BLaER1 (cell line): ENCODE data around the gene PLCG2.
"Not testable (repeated sequence)": the region's sequence is repeated elsewhere in the genome, so short reads cannot be mapped to it uniquely, and the experiment has no call there.

Experiments used
- H3K27ac ChIP-seq: shearing (Covaris generic); formaldehyde crosslinking; 2 replicates; pipeline ENCODE4 v1.8.1; 2022
- H3K27me3 ChIP-seq: shearing (Covaris generic); formaldehyde crosslinking; 2 replicates; pipeline ENCODE4 v1.8.1; 2022
- H3K36me3 ChIP-seq: shearing (Covaris generic); formaldehyde crosslinking; 2 replicates; pipeline ENCODE4 v1.8.1; 2022
- H3K4me1 ChIP-seq: shearing (Covaris generic); formaldehyde crosslinking; 2 replicates; pipeline ENCODE4 v1.8.1; 2022
- H3K4me2 ChIP-seq: shearing (Covaris generic); formaldehyde crosslinking; 2 replicates; pipeline ENCODE4 v1.8.1; 2022
- H3K4me3 ChIP-seq: shearing (Covaris generic); formaldehyde crosslinking; 2 replicates; pipeline ENCODE4 v1.8.1; 2022
- H3K9ac ChIP-seq: shearing (Covaris generic); formaldehyde crosslinking; 2 replicates; pipeline ENCODE4 v1.8.1; 2022
- H3K9me3 ChIP-seq: shearing (Covaris generic); formaldehyde crosslinking; 2 replicates; pipeline ENCODE4 v1.8.1; 2022
- H4K20me1 ChIP-seq: shearing (Covaris generic); formaldehyde crosslinking; 2 replicates; pipeline ENCODE4 v1.8.1; 2022
- Cebpa-rat ChIP-seq: shearing (Covaris generic); IDR thresholded peaks from 2 replicates; pipeline ENCODE4 v1.8.1; 2022

Gene PLCG2

DNA sequence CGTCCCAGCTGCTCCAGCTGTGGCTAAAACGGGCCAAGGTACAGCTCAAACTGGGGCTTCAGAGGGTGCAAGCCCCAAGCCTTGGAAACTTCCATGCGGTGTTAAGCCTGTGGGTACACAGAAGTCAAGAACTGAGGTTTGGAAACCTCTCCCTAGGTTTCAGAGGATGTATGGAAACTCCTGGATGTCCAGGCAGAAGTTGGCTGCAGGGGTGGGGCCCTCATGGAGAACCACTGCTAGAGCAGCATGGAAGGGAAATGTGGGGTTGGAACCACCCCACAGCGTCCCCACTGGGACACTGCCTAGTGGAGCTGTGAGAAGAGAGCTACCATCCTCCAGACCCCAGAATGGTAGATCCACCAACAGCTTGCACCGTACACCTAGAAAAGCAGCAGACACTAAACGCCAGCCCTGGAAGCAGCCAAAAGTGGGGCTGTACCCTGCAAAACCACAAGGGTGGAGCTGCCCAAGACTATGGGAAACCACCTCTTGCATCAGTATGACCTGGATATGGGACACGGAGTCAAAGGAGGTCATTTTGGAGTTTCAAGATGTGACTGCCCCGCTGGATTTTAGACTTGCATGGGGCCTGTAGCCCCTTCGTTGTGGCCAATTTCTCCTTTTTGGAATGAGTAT is 230.0 kb downstream of the PLCG2 start:
- no peak for TF ChIP-seq Cebpa-rat
- H3K9ac ChIP-seq, result no peak overlapping the region
- no peaks in the 10 kb centered on the region for H4K20me1 ChIP-seq
- no peaks in the 10 kb centered on the region for H3K36me3 ChIP-seq
- H3K4me2 ChIP-seq, result no peak overlapping the region
- peaks cover 49% of the 10 kb centered on the region for H3K9me3 ChIP-seq
- H3K27me3 ChIP-seq, result no peaks in the 10 kb centered on the region
- no peak overlapping the region for H3K27ac ChIP-seq
- H3K4me3 ChIP-seq, result no peak overlapping the region
- no peaks in the 10 kb centered on the region for H3K4me1 ChIP-seq

DNA sequence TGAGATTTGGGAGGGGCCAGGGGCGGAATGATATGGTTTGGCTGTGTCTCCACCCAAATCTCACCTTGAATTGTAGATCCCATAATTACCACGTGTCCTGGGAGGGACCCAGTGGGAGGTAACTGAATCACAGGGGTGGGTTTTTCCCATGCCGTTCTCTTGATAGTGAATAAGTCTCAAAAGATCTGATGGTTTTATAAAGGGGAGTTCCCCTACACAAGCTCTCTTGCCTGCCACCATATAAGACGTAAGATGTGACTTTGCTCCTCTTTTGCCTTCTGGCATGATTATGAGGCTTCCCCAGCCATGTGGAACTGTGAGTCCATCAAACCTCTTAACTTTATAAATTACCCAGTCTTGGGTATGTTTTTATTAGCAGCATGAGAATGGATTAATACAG is 230.7 kb downstream of the PLCG2 start:
- H3K4me1 ChIP-seq, H3K27me3 ChIP-seq, H3K9ac ChIP-seq, H3K27ac ChIP-seq, H4K20me1 ChIP-seq, H3K4me3 ChIP-seq, H3K4me2 ChIP-seq, H3K36me3 ChIP-seq: not testable (repeated sequence)
- peaks cover 52% of the 10 kb centered on the region for H3K9me3 ChIP-seq

- Histone ChIP-seq H3K4me3 (no peak overlapping the region), H3K9ac (no peak overlapping the region), H3K4me2 (no peak overlapping the region)
Measured at GRCh38 chr16:82010649-82011048, 231.6 kb downstream of the PLCG2 start.

DNA sequence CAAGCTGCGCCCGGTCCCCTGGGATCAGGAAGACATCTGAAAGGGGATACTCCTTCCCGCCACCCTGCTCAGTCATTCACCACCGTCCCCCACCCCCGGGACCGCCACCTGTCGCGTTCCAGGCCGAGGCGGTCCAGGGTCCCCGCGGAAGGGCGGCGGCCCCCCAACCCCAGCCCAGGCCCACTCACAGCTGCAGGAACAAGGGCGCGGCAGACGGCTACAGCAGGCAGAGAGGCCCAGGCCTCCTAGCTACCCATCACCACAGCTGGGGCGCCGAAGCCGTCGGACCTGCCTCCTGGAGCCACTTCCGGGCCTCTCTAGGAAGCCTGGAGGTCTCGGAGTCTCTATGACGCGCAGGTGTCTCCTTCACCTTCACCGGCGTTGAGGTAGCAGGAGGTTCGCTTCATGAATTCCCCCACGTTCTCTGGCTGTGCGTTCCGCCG is 232.1 kb downstream of the PLCG2 start, which contains the start of gene SDR42E1:
SDR42E1 (minus strand) TSS at position 272 of the 443 bp plus-strand sequence. CDS start 10,612 bp downstream, outside the sequence.
- Histone ChIP-seq H3K9ac (no peak within 1 kb of the TSS), H4K20me1 (no peaks in the 10 kb centered on the region), H3K4me2 (no peak within 1 kb of the TSS), H3K4me3 (no peak within 1 kb of the TSS), H3K36me3 (no peaks in the 10 kb centered on the region), H3K27ac (no peak within 1 kb of the TSS), H3K27me3 (no peaks in the 10 kb centered on the region), H3K9me3 (peaks cover 58% of the 10 kb centered on the region), H3K4me1 (no peaks in the 10 kb centered on the region)
- TF ChIP-seq Cebpa-rat, result no peak

More at GRCh38 chr16:82010649-82011048, 231.6 kb downstream of the PLCG2 start:
- H3K27me3 ChIP-seq, result no peaks in the 10 kb centered on the region
- no peaks in the 10 kb centered on the region for H3K36me3 ChIP-seq
- no peaks in the 10 kb centered on the region for H3K4me1 ChIP-seq
- H3K9me3 ChIP-seq, result peaks cover 58% of the 10 kb centered on the region
- H3K27ac ChIP-seq, result no peak overlapping the region
- no peaks in the 10 kb centered on the region for H4K20me1 ChIP-seq
- TF ChIP-seq Cebpa-rat, result no peak
